ENCODE results near the gene TBX19. TPM values are rescaled to one million over a fixed set of nuclear protein-coding genes. Genes with fewer than 3 reads are reported as not detected.

TBX19 gene
- total RNA-seq, 4 donors from 2014 or later: 1.7 to 4.2 (median 2.5) TPM

- no peak for TF ChIP-seq CTCF (IDR thresholded peaks at IDR 0.05; ENCODE audit: low read depth)
Observed at GRCh38 chr1:168344517-168344916, 63.8 kb downstream of the TBX19 start.

- no peak for TF ChIP-seq CTCF (IDR thresholded peaks at IDR 0.05; ENCODE audit: low read depth)
Observed at GRCh38 chr1:168345939-168346338, 65.3 kb downstream of the TBX19 start.

GRCh38 chr1:168347630-168348029, 67.0 kb downstream of the TBX19 start:
- no peak for TF ChIP-seq CTCF (IDR thresholded peaks at IDR 0.05; ENCODE audit: low read depth)

GRCh38 chr1:168348146-168348709, 67.6 kb downstream of the TBX19 start:
- TF ChIP-seq CTCF (IDR thresholded peaks at IDR 0.05; ENCODE audit: low read depth): no peak

- no peak for TF ChIP-seq CTCF (IDR thresholded peaks at IDR 0.05; ENCODE audit: low read depth)
Observed at GRCh38 chr1:168360151-168361021, 79.7 kb downstream of the TBX19 start.

GRCh38 chr1:168361252-168361651, 80.6 kb downstream of the TBX19 start:
- no peak for TF ChIP-seq CTCF (IDR thresholded peaks at IDR 0.05; ENCODE audit: low read depth)

GRCh38 chr1:168362991-168363390, 82.3 kb downstream of the TBX19 start:
- TF ChIP-seq CTCF (IDR thresholded peaks at IDR 0.05; ENCODE audit: low read depth): no peak

Measured in subcutaneous adipose tissue (tissue), 4 donors.